Diencephalon (tissue), 1 donor: Measurements from ENCODE around the gene CMPK2. TPM values are rescaled to one million over a fixed set of nuclear protein-coding genes. Genes with fewer than 3 reads are reported as not detected.

Source experiments
- total RNA-seq: library from RNA; depleted of rRNA; stranded (reverse); fragments of >200 nt; gene quantifications from one replicate; pipeline ENCODE4 v1.2.3, GENCODE V29; 2014

Gene CMPK2
- total RNA-seq, result 16.6 TPM

DNA sequence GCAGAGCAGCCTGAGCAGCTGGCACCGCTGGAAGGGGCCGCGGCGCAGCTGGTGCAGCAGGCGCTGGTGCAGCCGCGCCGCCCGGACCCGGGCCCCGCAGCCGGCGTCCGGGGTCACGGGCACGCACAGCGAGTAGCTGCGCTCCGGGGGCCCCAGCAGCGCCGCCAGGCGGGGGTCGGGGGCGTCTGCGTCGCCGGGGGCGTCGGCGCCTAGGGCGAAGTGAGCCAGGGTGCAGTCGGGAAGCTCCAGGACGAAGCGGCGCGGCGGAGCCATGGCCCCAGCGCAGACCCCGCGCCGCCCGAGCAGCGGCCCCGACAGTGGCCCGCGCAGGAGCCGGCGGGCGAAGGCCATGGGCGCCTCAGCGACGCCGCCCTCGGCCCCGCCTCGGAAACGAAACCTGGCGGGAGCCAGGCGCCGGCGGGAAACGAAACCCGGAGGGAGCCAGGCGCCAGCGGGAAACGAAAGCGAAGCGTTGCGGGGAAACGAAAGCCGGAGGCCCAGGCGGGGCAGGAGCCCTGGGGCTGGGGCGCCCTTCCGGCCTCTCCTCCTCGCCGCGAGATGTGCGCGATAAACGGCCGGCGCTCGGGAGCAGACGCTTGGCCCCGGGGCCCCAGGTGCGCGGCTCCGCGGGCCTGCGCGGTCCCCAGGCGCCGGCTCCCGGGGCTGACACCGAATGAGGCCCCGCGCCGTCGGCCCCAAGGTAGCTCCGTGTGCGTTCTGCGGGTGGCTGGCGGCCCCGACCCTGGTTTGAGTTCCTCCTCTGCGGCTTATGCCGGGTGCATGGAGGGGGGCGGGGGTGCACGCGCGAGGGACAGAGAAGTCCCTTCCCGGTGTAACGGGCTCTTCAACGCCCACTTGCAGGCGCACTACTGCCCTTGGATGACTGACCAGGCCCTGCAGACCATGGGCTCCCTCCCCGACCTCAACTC, at the start of gene CMPK2:
Gene CMPK2, minus strand, starts transcription at position 562 of the 929 bp plus-strand sequence. Its CDS starts 211 bp downstream, at position 351.

GRCh38 chr2:6877402-6878304, 11.9 kb upstream of the CMPK2 start, which contains the start of gene RSAD2:
RSAD2 (plus strand) TSS chr2:6877777; CDS start chr2:6877801, 24 bp downstream.

Other genes with a start within 250 kb of the CMPK2 start
- 3.2 TPM for gene RSAD2, start 11.9 kb upstream of the CMPK2 start, total RNA-seq
- gene RNF144A, start 51.5 kb upstream of the CMPK2 start, total RNA-seq, result 52.8 TPM